GM23338 (cell line): ENCODE results near the gene PNN. TPM values are rescaled to one million over a fixed set of nuclear protein-coding genes. Genes with fewer than 3 reads are reported as not detected.
"Not testable (repeated sequence)": the region's sequence is repeated elsewhere in the genome, so short reads cannot be mapped to it uniquely, and the experiment has no call there.

Experiments used
- ATAC-seq: fragments of 200-7000 bp; cut with Tn5 transposase; 3 replicates; pipeline ENCODE4 v1.9.1; 2020
- DNase-seq: peaks from one replicate; pipeline ENCODE4 v3.0.0-alpha.2; 2015; ENCODE audit warnings: low spot score
- H2AFZ ChIP-seq: fragments of 200-600 bp; sonication (generic); 2 replicates; pipeline ENCODE4 v1.8.0; 2016; ENCODE audit warnings: antibody characterized with exemption, mild to moderate bottlenecking, moderate library complexity
- H3F3A ChIP-seq: fragments of 200-600 bp; sonication (generic); replicated peaks from 2 replicates; pipeline ENCODE4 v1.8.0; 2017; ENCODE audit warnings: antibody characterized with exemption, mixed run types, low read depth
- H3K27ac ChIP-seq: fragments of 200-600 bp; sonication (generic); 2 replicates; pipeline ENCODE4 v1.6.1; 2016; ENCODE audit warnings: low read depth
- H3K27me3 ChIP-seq: fragments of 200-600 bp; sonication (generic); 2 replicates; pipeline ENCODE4 v1.8.0; 2016; ENCODE audit warnings: mild to moderate bottlenecking, mixed run types, moderate library complexity; ENCODE audit not compliant: insufficient read depth
- H3K36me3 ChIP-seq: fragments of 200-600 bp; sonication (generic); 2 replicates; pipeline ENCODE4 v1.8.0; 2016; ENCODE audit warnings: mild to moderate bottlenecking; ENCODE audit not compliant: insufficient read depth
- H3K4me1 ChIP-seq: fragments of 200-600 bp; sonication (generic); 2 replicates; pipeline ENCODE4 v1.8.0; 2016; ENCODE audit warnings: mild to moderate bottlenecking, moderate library complexity; ENCODE audit not compliant: insufficient read depth
- H3K4me2 ChIP-seq: fragments of 200-600 bp; sonication (generic); 2 replicates; pipeline ENCODE4 v1.7.1; 2017; ENCODE audit warnings: mixed run types
- H3K4me3 ChIP-seq: fragments of 200-600 bp; sonication (generic); 2 replicates; pipeline ENCODE4 v1.6.1; 2016; ENCODE audit warnings: mixed run types
- H3K79me2 ChIP-seq: fragments of 200-600 bp; sonication (generic); replicated peaks from 2 replicates; pipeline ENCODE4 v1.8.0; 2017; ENCODE audit warnings: mild to moderate bottlenecking; ENCODE audit not compliant: insufficient read depth
- H3K9me2 ChIP-seq: fragments of 200-600 bp; sonication (generic); 2 replicates; pipeline ENCODE4 v1.8.0; 2017; ENCODE audit not compliant: insufficient read depth
- H4K20me1 ChIP-seq: fragments of 200-600 bp; sonication (generic); replicated peaks from 2 replicates; pipeline ENCODE4 v1.8.0; 2017; ENCODE audit warnings: mild to moderate bottlenecking; ENCODE audit not compliant: insufficient read depth
- H3K27ac Mint-ChIP-seq: 2 replicates; pipeline ENCODE4 v1.8.0; 2020; ENCODE audit warnings: inconsistent platforms, mild to moderate bottlenecking, moderate library complexity, mixed read lengths
- H3K27me3 Mint-ChIP-seq: 3 replicates; pipeline ENCODE4 v1.8.0; 2022; ENCODE audit warnings: low read depth, mild to moderate bottlenecking, moderate library complexity, mixed read lengths, inconsistent platforms; ENCODE audit not compliant: insufficient read depth, poor library complexity
- H3K36me3 Mint-ChIP-seq: 3 replicates; pipeline ENCODE4 v1.8.0; 2021; ENCODE audit warnings: low read depth, mild to moderate bottlenecking, inconsistent platforms, moderate library complexity, mixed read lengths
- H3K4me1 Mint-ChIP-seq: 3 replicates; pipeline ENCODE4 v1.8.0; 2020; ENCODE audit warnings: mild to moderate bottlenecking, inconsistent platforms, mixed read lengths
- H3K4me3 Mint-ChIP-seq: 3 replicates; pipeline ENCODE4 v1.8.0; 2021; ENCODE audit warnings: moderate library complexity, mild to moderate bottlenecking, inconsistent platforms, mixed read lengths
- H3K9me3 Mint-ChIP-seq: 3 replicates; pipeline ENCODE4 v1.8.0; 2020; ENCODE audit warnings: moderate library complexity, mild to moderate bottlenecking, inconsistent platforms, mixed read lengths
- CTCF ChIP-seq, 2 experiments: fragments of 200-600 bp in 1 of 2; sonication (generic) in 1 of 2; conservative IDR thresholded peaks; 2 replicates each; pipeline versions ENCODE4 v1.5.1 to v1.6.1; 2016 to 2017; ENCODE audit warnings: antibody characterized with exemption in 2 of 2, low read depth in 2 of 2, mild to moderate bottlenecking in 2 of 2, moderate library complexity in 1 of 2
- JUNB ChIP-seq: IDR thresholded peaks from one replicate; pipeline ENCODE4 v1.6.1; 2016; ENCODE audit warnings: antibody characterized with exemption; ENCODE audit not compliant: unreplicated experiment
- POLR2AphosphoS5 ChIP-seq: IDR thresholded peaks from 2 replicates; pipeline ENCODE4 v1.6.1; 2016; ENCODE audit warnings: antibody characterized with exemption, low read depth
- ZNF462 ChIP-seq: fragments of 250-450 bp; sonication (Bioruptor Pico); IDR thresholded peaks from 2 replicates; pipeline ENCODE4 v1.5.0; 2020; ENCODE audit warnings: mild to moderate bottlenecking, moderate library complexity
- polyA plus RNA-seq: library from polyadenylated mRNA; unstranded; fragments of >200 nt; fragmentation: Nextera tagmentation; extraction: Ambion mirVana; gene quantifications from 2 replicates; pipeline ENCODE4 v1.2.1, GENCODE V29; 2016
- total RNA-seq: library from RNA; depleted of rRNA; stranded (reverse); fragments of >200 nt; shearing (Covaris generic); gene quantifications from 2 replicates; pipeline ENCODE4 v1.2.3, GENCODE V29; 2014

The PNN gene
- total and polyA plus RNA-seq, 2 experiments from 2014 or later: 60.0 to 325 TPM

GRCh38 chr14:39230416-39231035 lies 55.5 kb downstream of the PNN start:
- Mint-ChIP-seq H3K36me3 (no peaks in the 10 kb centered on the region), H3K4me1 (no peaks in the 10 kb centered on the region; the same call in 2 of the 3 replicates), H3K4me3 (no peak overlapping the region), H3K9me3 (no peaks in the 10 kb centered on the region; the same call in 2 of the 3 replicates), H3K27ac (no peak overlapping the region), H3K27me3 (no peaks in the 10 kb centered on the region)
- Histone ChIP-seq H3K27ac (no peak overlapping the region), H2AFZ (no peak overlapping the region), H3F3A (no peaks in the 10 kb centered on the region), H3K9me2 (no peaks in the 10 kb centered on the region), H3K4me3 (no peak overlapping the region), H3K36me3 (no peaks in the 10 kb centered on the region), H3K4me1 (no peaks in the 10 kb centered on the region), H3K27me3 (no peaks in the 10 kb centered on the region), H3K79me2 (no peaks in the 10 kb centered on the region), H4K20me1 (no peaks in the 10 kb centered on the region), H3K4me2 (no peak overlapping the region)
- no peak for ATAC-seq
- no peak for TF ChIP-seq JUNB
- TF ChIP-seq POLR2AphosphoS5: no peak
- TF ChIP-seq ZNF462 (CRISPR knock-in tag): no peak
- DNase-seq: no peak

GRCh38 chr14:39231751-39232553 lies 56.9 kb downstream of the PNN start:
- not testable (repeated sequence) for H3K27me3 ChIP-seq, H3K4me2 ChIP-seq, H3K4me3 Mint-ChIP-seq, H3K36me3 Mint-ChIP-seq, H3K4me3 ChIP-seq, H3K4me1 ChIP-seq, H3K27ac Mint-ChIP-seq, H3F3A ChIP-seq, H3K79me2 ChIP-seq, H3K9me3 Mint-ChIP-seq, H3K4me1 Mint-ChIP-seq, H3K27ac ChIP-seq, H3K27me3 Mint-ChIP-seq, H4K20me1 ChIP-seq, H3K9me2 ChIP-seq, H3K36me3 ChIP-seq, H2AFZ ChIP-seq
- DNase-seq (peak; percentile 76), ATAC-seq (peak; percentile 85)
- TF ChIP-seq CTCF (conservative IDR thresholded peaks at IDR 0.05; ENCODE audit: low read depth in 2 of 2): peak; percentile 68 to 84
